NCI-H1694 (cell line): ENCODE measurements around the gene TINCR.
"Not testable (repeated sequence)": the region's sequence is repeated elsewhere in the genome, so short reads cannot be mapped to it uniquely, and the experiment has no call there.

Experiments used
- DNase-seq: peaks from one replicate; lab custom pipeline; 2025; lab: John Stamatoyannopoulos, UW

Gene TINCR

GRCh38 chr19:5558101-5558621 lies 9.6 kb downstream of the TINCR start:
- no peak for DNase-seq

GRCh38 chr19:5557691-5558090 lies 10.1 kb downstream of the TINCR start:
- no peak for DNase-seq

- DNase-seq: no peak
Measured at GRCh38 chr19:5554828-5555227, 12.9 kb downstream of the TINCR start.

- no peak for DNase-seq
Measured at GRCh38 chr19:5553892-5554291, 13.9 kb downstream of the TINCR start.

GRCh38 chr19:5547881-5548280 lies 19.9 kb downstream of the TINCR start:
- no peak for DNase-seq

- no peak for DNase-seq
Measured at GRCh38 chr19:5545984-5546383, 21.8 kb downstream of the TINCR start.

- DNase-seq: no peak
Measured at GRCh38 chr19:5545051-5545450, 22.7 kb downstream of the TINCR start.

- no peak for DNase-seq
Measured at GRCh38 chr19:5542665-5543064, 25.1 kb downstream of the TINCR start.

- DNase-seq: no peak
Measured at GRCh38 chr19:5541456-5541855, 26.3 kb downstream of the TINCR start.

GRCh38 chr19:5540208-5540607 lies 27.5 kb downstream of the TINCR start:
- DNase-seq: no peak

- DNase-seq: no peak
Measured at GRCh38 chr19:5537870-5538269, 29.9 kb downstream of the TINCR start.

- DNase-seq: not testable (repeated sequence)
Measured at GRCh38 chr19:5536982-5537579, 30.7 kb downstream of the TINCR start.

- DNase-seq: no peak
Measured at GRCh38 chr19:5536337-5536894, 31.3 kb downstream of the TINCR start.

- no peak for DNase-seq
Measured at GRCh38 chr19:5534787-5535586, 32.8 kb downstream of the TINCR start.

- no peak for DNase-seq
Measured at GRCh38 chr19:5533257-5533656, 34.5 kb downstream of the TINCR start.

- DNase-seq: no peak
Measured at GRCh38 chr19:5530701-5531100, 37.1 kb downstream of the TINCR start.

GRCh38 chr19:5526691-5527090 lies 41.1 kb downstream of the TINCR start:
- no peak for DNase-seq

GRCh38 chr19:5524081-5524480 lies 43.7 kb downstream of the TINCR start:
- no peak for DNase-seq

- DNase-seq: no peak
Measured at GRCh38 chr19:5522106-5522505, 45.6 kb downstream of the TINCR start.

GRCh38 chr19:5520501-5520900 lies 47.3 kb downstream of the TINCR start:
- no peak for DNase-seq

GRCh38 chr19:5519076-5519475 lies 48.7 kb downstream of the TINCR start:
- no peak for DNase-seq

- no peak for DNase-seq
Measured at GRCh38 chr19:5515737-5516136, 52.0 kb downstream of the TINCR start.

- no peak for DNase-seq
Measured at GRCh38 chr19:5514001-5514400, 53.8 kb downstream of the TINCR start.
